GM13977 (cell line): ENCODE data around the gene PLEKHF1.

Source experiments
- DNase-seq: peaks from one replicate; pipeline ENCODE4 v3.0.0; 2012; ENCODE audit warnings: low spot score
- CTCF ChIP-seq: IDR thresholded peaks from 2 replicates; pipeline ENCODE4 v1.5.1; 2012; ENCODE audit warnings: mild to moderate bottlenecking, control low read depth; ENCODE audit not compliant: insufficient read depth; ENCODE audit errors: extremely low read depth, missing control alignments
- in situ Hi-C: fragments of 300-500 bp; cut with MboI; formaldehyde crosslinking; loops from one replicate; pipeline ENCODE4 v1.12.0; 2022; ENCODE audit warnings: low sequenced_read_pairs, low pct_unique_long_range_greater_than_20kb, mixed read lengths, inconsistent platforms; ENCODE audit not compliant: unreplicated experiment

Gene PLEKHF1

GRCh38 chr19:29679598-29680210, 14.4 kb downstream of the PLEKHF1 start:
- TF ChIP-seq CTCF, result no peak
- in situ Hi-C loops, result no loop called here
- no peak for DNase-seq

- no peak for DNase-seq
- in situ Hi-C loops, result no loop called here
- no peak for TF ChIP-seq CTCF
Observed at GRCh38 chr19:29680447-29680846, 15.2 kb downstream of the PLEKHF1 start.

GRCh38 chr19:29680937-29681336, 15.7 kb downstream of the PLEKHF1 start:
- no peak for DNase-seq
- TF ChIP-seq CTCF, result no peak
- in situ Hi-C loops, result no loop called here

- DNase-seq, result no peak
- in situ Hi-C loops, result no loop called here
- TF ChIP-seq CTCF, result no peak
Observed at GRCh38 chr19:29681422-29682235, 16.4 kb downstream of the PLEKHF1 start.

- no peak for DNase-seq
- TF ChIP-seq CTCF, result no peak
- in situ Hi-C loops, result no loop called here
Observed at GRCh38 chr19:29682236-29682895, 17.1 kb downstream of the PLEKHF1 start.

GRCh38 chr19:29683009-29683408, 17.7 kb downstream of the PLEKHF1 start:
- DNase-seq, result no peak
- TF ChIP-seq CTCF, result no peak
- in situ Hi-C loops, result no loop called here
